K562 (cell line): ENCODE measurements around the gene METTL3. TPM values are rescaled to one million over a fixed set of nuclear protein-coding genes. Genes with fewer than 3 reads are reported as not detected.

Experiments used
- ATAC-seq: fragments of 200-7000 bp; cut with Tn5 transposase; 3 replicates; pipeline ENCODE4 v1.9.1; 2020; ENCODE audit warnings: moderate library complexity
- BruUV-seq: library from RNA; stranded (reverse); fragments of 400-500 nt; replicated peaks from 2 replicates; lab custom pipeline; 2021; lab: Mats Ljungman, UMichigan
- CTCF ChIA-PET: fragments of 300-600 bp; formaldehyde crosslinking; extraction: SDS; loops from one replicate; lab custom pipeline; 2021; ENCODE audit warnings: low intra/inter-chr PET ratio; lab: Yijun Ruan, JAX
- POLR2A ChIA-PET: fragments of 300-600, 350-650 bp; sonication (Branson Sonifier 250); formaldehyde crosslinking; extraction: SDS; loops from one replicate; lab custom pipeline; 2021; ENCODE audit warnings: antibody characterized with exemption, inconsistent platforms; lab: Yijun Ruan, JAX
- DNase-seq, 4 experiments: peaks; one replicate each; pipeline versions ENCODE4 v3.0.0 to v3.0.0-alpha.2; 2011 to 2018; ENCODE audit warnings: low spot score in 3 of 4, mixed read lengths in 3 of 4; ENCODE audit errors: extremely low read depth in 1 of 4
- FAIRE-seq: peaks from 2 replicates; lab custom pipeline; 2011; peaks lifted over from hg19 to GRCh38; lab: Jason Lieb, UNC
- H2AFZ ChIP-seq: 2 replicates; pipeline ENCODE4 v1.6.0; 2011; ENCODE audit warnings: low read depth, low read length, control low read depth, inconsistent platforms
- H3K27ac ChIP-seq: fragments of 200-600 bp; 3 replicates; pipeline ENCODE4 v1.8.0; 2011; ENCODE audit warnings: low read depth, mild to moderate bottlenecking, control low read depth, inconsistent platforms, low read length, moderate library complexity, mixed read lengths; ENCODE audit errors: extremely low read depth
- H3K27me3 ChIP-seq, 2 experiments: fragments of 300-600 bp in 1 of 2; 2 replicates in 1 of 2; 3 replicates in 1 of 2; pipeline versions ENCODE4 v1.6.0 to v1.8.0; 2011; ENCODE audit warnings: inconsistent platforms in 2 of 2, low read length in 2 of 2, mild to moderate bottlenecking in 1 of 2, mixed read lengths in 1 of 2, moderate library complexity in 1 of 2; ENCODE audit not compliant: control insufficient read depth in 2 of 2, insufficient read depth in 2 of 2
- H3K36me3 ChIP-seq: fragments of 300-600 bp; 3 replicates; pipeline ENCODE4 v1.8.0; 2011; ENCODE audit warnings: mild to moderate bottlenecking, low read length, inconsistent platforms; ENCODE audit not compliant: control insufficient read depth, insufficient read depth
- H3K4me1 ChIP-seq, 2 experiments: fragments of 200-600 bp in 1 of 2; replicated peaks in 1 of 2; 2 replicates in 1 of 2; 3 replicates in 1 of 2; pipeline versions ENCODE4 v1.5.1 to v1.8.0; 2011; ENCODE audit warnings: inconsistent platforms in 2 of 2, low read length in 2 of 2, mild to moderate bottlenecking in 1 of 2, mixed read lengths in 1 of 2, moderate library complexity in 1 of 2; ENCODE audit not compliant: control insufficient read depth in 2 of 2, insufficient read depth in 2 of 2
- H3K4me2 ChIP-seq: 2 replicates; pipeline ENCODE4 v1.6.1; 2011; ENCODE audit warnings: low read length, control low read depth, inconsistent platforms, mixed read lengths; ENCODE audit not compliant: insufficient read depth
- H3K4me3 ChIP-seq: fragments of 200-600 bp; sonication (generic), shearing (Covaris generic); 2 replicates; pipeline ENCODE4 v1.5.1; 2016; ENCODE audit warnings: control low read depth, inconsistent platforms
- H3K79me2 ChIP-seq: fragments of 200-600 bp; 3 replicates; pipeline ENCODE4 v1.8.0; 2011; ENCODE audit warnings: low read length, inconsistent platforms; ENCODE audit not compliant: control insufficient read depth, insufficient read depth
- H3K9ac ChIP-seq, 2 experiments: 2 replicates each; pipeline versions ENCODE4 v1.6.0 to v1.6.1; 2011; ENCODE audit warnings: low read depth in 2 of 2, low read length in 2 of 2, control low read depth in 1 of 2, inconsistent platforms in 1 of 2, mild to moderate bottlenecking in 1 of 2, mixed read lengths in 1 of 2; ENCODE audit not compliant: insufficient read depth in 1 of 2
- H3K9me1 ChIP-seq: one replicate; pipeline ENCODE4 v1.6.0; 2011; ENCODE audit warnings: inconsistent platforms, mild to moderate bottlenecking, low read length, moderate library complexity; ENCODE audit not compliant: control insufficient read depth, insufficient read depth
- H3K9me3 ChIP-seq: replicated peaks from 2 replicates; pipeline ENCODE4 v1.5.1; 2011; ENCODE audit warnings: low read depth, low read length, inconsistent platforms; ENCODE audit not compliant: control insufficient read depth, insufficient read depth
- H4K20me1 ChIP-seq: replicated peaks from 2 replicates; pipeline ENCODE4 v1.6.1; 2011; ENCODE audit warnings: low read length, inconsistent platforms, mixed read lengths; ENCODE audit not compliant: control insufficient read depth, insufficient read depth
- ADNP ChIP-seq: fragments of 200-800 bp; sonication (Bioruptor generic); IDR thresholded peaks from 2 replicates; pipeline ENCODE4 v1.6.1; 2016; ENCODE audit warnings: missing genetic modification characterization, missing compliant biosample characterization
- ARHGAP35 ChIP-seq: fragments of 450-650 bp; IDR thresholded peaks from 2 replicates; pipeline ENCODE4 v1.6.1; 2018; ENCODE audit not compliant: partially characterized antibody
- ARID2 ChIP-seq: fragments of 450-650 bp; IDR thresholded peaks from 2 replicates; pipeline ENCODE4 v1.6.1; 2017; ENCODE audit warnings: antibody characterized with exemption, mild to moderate bottlenecking
- CBFA2T2 ChIP-seq: fragments of 450-650 bp; conservative IDR thresholded peaks from 2 replicates; pipeline ENCODE4 v1.6.1; 2017; ENCODE audit warnings: mild to moderate bottlenecking
- CEBPZ ChIP-seq: fragments of 150-350 bp; IDR thresholded peaks from 2 replicates; pipeline ENCODE4 v1.6.1; 2014; ENCODE audit warnings: low read depth, mild to moderate bottlenecking, low read length, borderline replicate concordance
- ESRRA ChIP-seq: fragments of 450-650 bp; IDR thresholded peaks from 2 replicates; pipeline ENCODE4 v1.6.1; 2014; ENCODE audit warnings: low read depth, mild to moderate bottlenecking, moderate library complexity, borderline replicate concordance
- FUS ChIP-seq: fragments of 200-400 bp; formaldehyde crosslinking; optimal IDR thresholded peaks from 2 replicates; pipeline ENCODE3; 2017; ENCODE audit warnings: low read depth, low read length
- JUNB ChIP-seq: fragments of 450-650 bp; formaldehyde crosslinking; conservative IDR thresholded peaks from 2 replicates; pipeline ENCODE4 v1.4.0; 2020; ENCODE audit warnings: mild to moderate bottlenecking
- LCOR ChIP-seq: sonication (generic); formaldehyde crosslinking; IDR thresholded peaks from 2 replicates; pipeline ENCODE4 v1.8.0; 2022; ENCODE audit warnings: mild to moderate bottlenecking, missing genetic modification reagents
- MCM2 ChIP-seq: fragments of 450-650 bp; IDR thresholded peaks from 2 replicates; pipeline ENCODE4 v1.6.1; 2017; ENCODE audit warnings: low read depth, mild to moderate bottlenecking
- MEF2D ChIP-seq: conservative IDR thresholded peaks from 2 replicates; pipeline ENCODE4 v1.6.1; 2016; ENCODE audit warnings: low read depth, missing genetic modification characterization, missing compliant biosample characterization
- PML ChIP-seq: IDR thresholded peaks from 2 replicates; pipeline ENCODE4 v1.6.1; 2012; ENCODE audit warnings: low read length, inconsistent platforms
- POLR2A ChIP-seq: fragments of 450-650 bp; conservative IDR thresholded peaks from 2 replicates; pipeline ENCODE4 v1.6.1; 2016
- SMARCB1 ChIP-seq: IDR thresholded peaks from 2 replicates; pipeline ENCODE4 v1.6.1; 2011; ENCODE audit warnings: improper control_type of control experiment, low read depth; ENCODE audit not compliant: insufficient read length
- SP2 ChIP-seq: IDR thresholded peaks from 2 replicates; pipeline ENCODE4 v1.6.1; 2011; ENCODE audit warnings: mild to moderate bottlenecking, low read depth, low read length, moderate library complexity; ENCODE audit not compliant: poor library complexity, severe bottlenecking; ENCODE audit errors: extremely low read depth
- TAF7 ChIP-seq: fragments of 450-650 bp; IDR thresholded peaks from 2 replicates; pipeline ENCODE4 v1.6.1; 2016; ENCODE audit warnings: missing genetic modification characterization, missing compliant biosample characterization
- TARDBP ChIP-seq: fragments of 450-650 bp; IDR thresholded peaks from 2 replicates; pipeline ENCODE4 v1.6.1; 2016
- TCF15 ChIP-seq: fragments of 250-450 bp; sonication (Bioruptor Pico); IDR thresholded peaks from 2 replicates; pipeline ENCODE4 v1.8.0; 2022; ENCODE audit warnings: moderate library complexity, mild to moderate bottlenecking, inconsistent platforms
- ZNF224 ChIP-seq: sonication (generic); formaldehyde crosslinking; IDR thresholded peaks from 2 replicates; pipeline ENCODE4 v1.8.0; 2022; ENCODE audit warnings: mild to moderate bottlenecking, missing genetic modification reagents
- WGBS: fragments of 100-300 bp; shearing (Covaris generic); methylation state at CpG from one replicate; pipeline ENCODE4 v1.1.6; 2016; ENCODE audit warnings: low coverage, mixed read lengths; ENCODE audit not compliant: insufficient coverage; ENCODE audit errors: missing lambda C conversion rate; 5-methylcytosine and 5-hydroxymethylcytosine counted together
- in situ Hi-C: fragments of 300-500 bp; cut with MboI; formaldehyde crosslinking; loops from 4 replicates; pipeline ENCODE4 v1.15.0; 2018; ENCODE audit warnings: inconsistent platforms, mixed read lengths
- intact Hi-C: fragments of 100-400 bp; cut with micrococcal nuclease; formaldehyde crosslinking; loops from 2 replicates; pipeline ENCODE4 v1.14.2; 2022
- polyA plus RNA-seq, 8 experiments: library from polyadenylated mRNA; depleted of rRNA in 4 of 8; stranded (reverse) in 5 of 8; unstranded in 3 of 8; fragments of >200 nt; fragmentation: Nextera tagmentation in 2 of 8; fragmentation: Illumina TruSeq in 1 of 8; extraction: Ambion mirVana in 2 of 8; extraction: Trizol in 1 of 8; gene quantifications; 2 replicates each; pipeline versions ENCODE4 v1.2.1 to v1.2.3, GENCODE V29; 2011 to 2014; ENCODE audit warnings: inconsistent platforms in 1 of 8, missing spikeins in 1 of 8
- total RNA-seq, 7 experiments: library from RNA; depleted of rRNA in 6 of 7; stranded (reverse); fragments of >200 nt in 6 of 7; fragmentation: Illumina TruSeq in 2 of 7; extraction: Trizol in 2 of 7; gene quantifications; 2 replicates each; pipeline versions ENCODE4 v1.2.1 to v1.2.3, GENCODE V29; 2011 to 2021; ENCODE audit warnings: low replicate concordance in 1 of 7

The METTL3 gene
- total and polyA plus RNA-seq, 9 of the 15 experiments (the other 6 are each of a cell fraction or from before 2014, with no cell fraction given) = 42.1 to 151 (median 65.7) TPM

DNA sequence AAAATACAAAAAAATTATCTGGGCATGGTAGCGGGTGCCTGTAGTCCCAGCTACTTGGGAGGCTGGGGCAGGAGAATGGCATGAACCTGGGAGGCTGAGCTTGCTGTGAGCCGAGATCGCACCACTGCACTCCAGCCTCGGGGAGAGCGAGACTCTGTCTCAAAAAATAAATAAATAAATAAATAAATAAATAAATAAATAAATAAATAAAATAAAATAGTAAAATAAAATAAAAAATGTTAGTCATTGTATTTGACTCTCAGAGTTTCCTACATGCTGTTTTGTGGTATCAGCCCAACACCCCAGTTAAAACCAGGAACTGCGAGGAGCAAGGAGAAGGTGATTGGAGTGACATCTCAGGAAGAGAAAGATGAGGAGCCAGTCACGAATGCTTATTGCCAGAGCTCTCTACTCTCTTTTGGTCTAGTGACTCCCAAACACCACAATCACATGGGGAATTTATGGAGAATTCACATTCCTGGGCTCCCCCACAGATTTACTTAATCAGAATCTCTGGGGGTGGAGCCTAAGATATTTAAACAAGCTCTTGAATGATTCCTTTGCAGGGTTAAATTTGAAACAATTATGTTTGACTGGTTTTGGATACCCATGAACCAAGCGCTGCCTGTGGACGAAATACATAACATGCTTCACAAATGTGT is 30.4 kb upstream of the METTL3 start (continued):
- TF ChIP-seq TCF15 (CRISPR knock-in tag) (no peak), TAF7 (tag) (no peak), TARDBP (no peak), LCOR (CRISPR knock-in tag) (no peak), ESRRA (no peak)
- TF ChIP-seq, all 486 proteins: peak for 0

- ATAC-seq (peak; percentile 38; the same call in 1 of the 3 replicates), FAIRE-seq (no peak), DNase-seq (peak in 2 of 4 experiments; percentile 19 to 24)
- Histone ChIP-seq H2AFZ (peak overlapping the region; percentile 72), H3K9me1 (no peaks in the 10 kb centered on the region), H3K27ac (no peak overlapping the region), H3K9ac (no peak overlapping the region), H3K79me2 (no peaks in the 10 kb centered on the region), H3K9me3 (no peaks in the 10 kb centered on the region), H3K4me1 (peaks cover 3 to 8% of the 10 kb centered on the region in 2 experiments; a peak in 4 of 5 replicates), H3K36me3 (no peaks in the 10 kb centered on the region), H4K20me1 (no peaks in the 10 kb centered on the region), H3K27me3 (no peaks in the 10 kb centered on the region), H3K4me2 (peak overlapping the region; percentile 11; the same call in 1 of the 2 replicates), H3K4me3 (no peak overlapping the region)
- no TSS peak for BruUV-seq
- ChIA-PET POLR2A (no interaction called here), CTCF (no interaction called here)
- 0% methylated on average over 3 of the region's 3 CpGs for WGBS
- intact Hi-C loops = no loop called here
- in situ Hi-C loops = no loop called here
- no peak for TF ChIP-seq CEBPZ
- TF ChIP-seq SP2 = no peak
- TF ChIP-seq ARHGAP35 = no peak
- TF ChIP-seq CBFA2T2 = no peak
- TF ChIP-seq MCM2 = no peak
- no peak for TF ChIP-seq ARID2
- no peak for TF ChIP-seq MEF2D (tag)
- TF ChIP-seq FUS = no peak
- no peak for TF ChIP-seq PML
- no peak for TF ChIP-seq JUNB (CRISPR knock-in tag)
- TF ChIP-seq SMARCB1 = no peak
- TF ChIP-seq ZNF224 (CRISPR knock-in tag) = no peak
- no peak for TF ChIP-seq ADNP (tag)
- TF ChIP-seq POLR2A = no peak
Observed at GRCh38 chr14:21539189-21539940, 28.2 kb upstream of the METTL3 start.
